HFF-Myc (cell line): ENCODE measurements around the gene MGAT5B.

Source experiments
- DNase-seq: peaks from one replicate; pipeline ENCODE4 v3.0.0-alpha.2; 2011; ENCODE audit warnings: low read depth; ENCODE audit errors: extremely low read depth
- H3K4me3 ChIP-seq: replicated peaks from 2 replicates; pipeline ENCODE4 v1.5.1; 2011; ENCODE audit warnings: low read depth, mild to moderate bottlenecking, control low read depth, low read length
- TF ChIP-seq, protein P1 (sequence below): IDR thresholded peaks from 2 replicates; pipeline ENCODE4 v1.5.1; 2012; ENCODE audit warnings: mild to moderate bottlenecking, low read depth, low read length, control low read depth; ENCODE audit errors: missing control alignments

MGAT5B gene

DNA sequence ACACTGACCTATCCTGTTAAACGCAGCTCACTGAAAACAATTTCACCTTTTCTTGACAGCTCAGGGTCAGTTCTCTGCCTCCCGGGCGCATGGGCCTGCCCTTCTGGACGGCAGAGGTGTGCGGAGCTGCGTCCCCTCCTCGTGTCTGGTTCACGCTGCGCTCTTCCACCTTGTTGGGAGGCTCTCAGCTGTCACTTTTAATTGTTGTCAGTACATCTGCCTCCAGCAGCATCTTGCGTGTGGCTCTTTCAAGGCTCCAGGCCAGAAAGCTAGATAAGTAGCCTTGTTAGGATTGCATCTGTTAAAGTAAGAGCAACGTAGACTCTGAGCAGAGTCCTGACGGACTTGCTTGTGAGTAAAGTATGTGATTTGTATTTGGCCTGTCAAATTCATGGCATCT is 59.4 kb downstream of the MGAT5B start:
- TF ChIP-seq, protein P1, sequence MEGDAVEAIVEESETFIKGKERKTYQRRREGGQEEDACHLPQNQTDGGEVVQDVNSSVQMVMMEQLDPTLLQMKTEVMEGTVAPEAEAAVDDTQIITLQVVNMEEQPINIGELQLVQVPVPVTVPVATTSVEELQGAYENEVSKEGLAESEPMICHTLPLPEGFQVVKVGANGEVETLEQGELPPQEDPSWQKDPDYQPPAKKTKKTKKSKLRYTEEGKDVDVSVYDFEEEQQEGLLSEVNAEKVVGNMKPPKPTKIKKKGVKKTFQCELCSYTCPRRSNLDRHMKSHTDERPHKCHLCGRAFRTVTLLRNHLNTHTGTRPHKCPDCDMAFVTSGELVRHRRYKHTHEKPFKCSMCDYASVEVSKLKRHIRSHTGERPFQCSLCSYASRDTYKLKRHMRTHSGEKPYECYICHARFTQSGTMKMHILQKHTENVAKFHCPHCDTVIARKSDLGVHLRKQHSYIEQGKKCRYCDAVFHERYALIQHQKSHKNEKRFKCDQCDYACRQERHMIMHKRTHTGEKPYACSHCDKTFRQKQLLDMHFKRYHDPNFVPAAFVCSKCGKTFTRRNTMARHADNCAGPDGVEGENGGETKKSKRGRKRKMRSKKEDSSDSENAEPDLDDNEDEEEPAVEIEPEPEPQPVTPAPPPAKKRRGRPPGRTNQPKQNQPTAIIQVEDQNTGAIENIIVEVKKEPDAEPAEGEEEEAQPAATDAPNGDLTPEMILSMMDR, result no peak
- no peak for DNase-seq
- no peak overlapping the region for H3K4me3 ChIP-seq

DNA sequence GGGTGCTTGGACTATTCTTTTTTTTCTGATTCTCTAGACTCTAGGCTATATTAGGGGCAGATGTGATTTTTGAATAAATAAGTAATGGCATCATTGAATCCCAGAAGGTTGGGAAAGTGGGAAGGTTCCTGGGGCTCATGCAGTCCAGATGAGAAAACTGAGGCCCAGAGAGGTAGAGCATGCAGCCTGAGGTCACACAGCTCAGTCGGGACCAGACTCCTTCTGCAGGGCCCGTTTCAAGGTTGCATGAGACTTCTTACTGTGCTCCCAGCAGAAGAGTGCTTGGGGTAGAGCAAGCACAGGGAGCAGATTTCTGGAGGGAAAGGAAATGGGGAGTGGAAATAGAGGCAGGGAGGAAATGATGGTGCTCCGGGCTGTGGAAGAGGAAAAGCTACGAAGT is 59.8 kb downstream of the MGAT5B start:
- H3K4me3 ChIP-seq, result no peak overlapping the region
- TF ChIP-seq, protein P1, result no peak
- no peak for DNase-seq

DNA sequence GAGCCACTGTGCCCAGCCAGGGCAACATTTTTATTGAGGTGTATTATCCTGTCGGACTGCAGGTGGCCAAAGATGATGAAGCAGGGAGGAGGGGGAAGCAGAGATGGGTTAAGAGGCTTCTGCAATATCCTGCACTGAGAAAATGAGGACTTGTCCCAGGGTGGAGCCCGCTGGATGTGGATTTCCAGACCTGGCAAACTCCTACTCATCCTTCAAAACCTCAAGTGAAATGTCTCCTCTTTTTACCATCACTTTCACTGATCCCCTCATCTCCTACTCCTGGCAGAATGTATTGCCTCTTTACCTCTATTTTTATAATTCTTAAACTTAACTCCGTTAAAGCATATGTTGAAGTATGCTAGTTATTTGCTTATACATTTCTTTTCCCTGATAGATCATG is 60.9 kb downstream of the MGAT5B start:
- TF ChIP-seq, protein P1, result no peak

DNA sequence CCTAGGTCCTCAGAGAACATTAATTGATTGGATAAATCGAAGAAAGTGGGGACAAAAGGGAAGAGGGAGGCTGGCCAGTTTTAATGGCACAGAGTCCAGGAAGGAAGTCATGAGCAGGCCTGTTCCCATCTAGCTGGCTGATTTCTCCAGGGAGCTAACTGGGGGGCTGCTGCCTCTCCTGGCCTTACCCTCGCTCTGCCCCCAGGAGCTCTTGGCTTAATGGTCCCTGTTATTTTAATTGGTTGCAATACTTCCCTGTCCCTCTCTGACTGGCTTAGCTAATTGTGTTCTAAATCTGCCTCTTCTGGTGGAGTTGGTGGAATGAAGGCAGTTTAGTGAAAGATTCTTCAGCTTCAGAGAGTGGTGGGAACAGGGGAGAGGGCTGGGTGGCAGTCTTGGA is 61.4 kb downstream of the MGAT5B start:
- no peak overlapping the region for H3K4me3 ChIP-seq
- no peak for DNase-seq
- TF ChIP-seq, protein P1, result no peak

More for the DNA sequence above, 60.9 kb downstream of the MGAT5B start:
- no peak overlapping the region for H3K4me3 ChIP-seq
- DNase-seq, result no peak

DNA sequence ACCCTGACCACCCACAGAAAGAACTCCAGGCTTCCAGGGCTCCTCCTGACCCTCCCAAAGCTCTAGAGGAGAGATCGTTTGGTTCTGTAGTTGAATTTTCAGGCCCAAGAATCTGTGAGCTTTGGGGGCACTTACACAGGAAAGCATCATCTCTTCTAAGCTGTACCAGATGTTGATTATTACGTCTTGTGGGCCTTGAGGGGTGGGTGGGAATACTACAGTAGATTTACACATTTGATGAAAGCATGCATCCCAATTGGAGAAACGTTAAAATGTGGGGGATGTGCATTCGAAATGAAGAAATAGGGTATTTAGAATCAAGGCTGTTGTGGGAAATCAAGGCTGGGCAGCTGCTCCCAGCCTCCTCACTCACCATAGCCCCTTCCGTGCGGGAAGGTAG is 61.9 kb downstream of the MGAT5B start:
- H3K4me3 ChIP-seq, result no peak overlapping the region
- TF ChIP-seq, protein P1, result no peak
- no peak for DNase-seq

DNA sequence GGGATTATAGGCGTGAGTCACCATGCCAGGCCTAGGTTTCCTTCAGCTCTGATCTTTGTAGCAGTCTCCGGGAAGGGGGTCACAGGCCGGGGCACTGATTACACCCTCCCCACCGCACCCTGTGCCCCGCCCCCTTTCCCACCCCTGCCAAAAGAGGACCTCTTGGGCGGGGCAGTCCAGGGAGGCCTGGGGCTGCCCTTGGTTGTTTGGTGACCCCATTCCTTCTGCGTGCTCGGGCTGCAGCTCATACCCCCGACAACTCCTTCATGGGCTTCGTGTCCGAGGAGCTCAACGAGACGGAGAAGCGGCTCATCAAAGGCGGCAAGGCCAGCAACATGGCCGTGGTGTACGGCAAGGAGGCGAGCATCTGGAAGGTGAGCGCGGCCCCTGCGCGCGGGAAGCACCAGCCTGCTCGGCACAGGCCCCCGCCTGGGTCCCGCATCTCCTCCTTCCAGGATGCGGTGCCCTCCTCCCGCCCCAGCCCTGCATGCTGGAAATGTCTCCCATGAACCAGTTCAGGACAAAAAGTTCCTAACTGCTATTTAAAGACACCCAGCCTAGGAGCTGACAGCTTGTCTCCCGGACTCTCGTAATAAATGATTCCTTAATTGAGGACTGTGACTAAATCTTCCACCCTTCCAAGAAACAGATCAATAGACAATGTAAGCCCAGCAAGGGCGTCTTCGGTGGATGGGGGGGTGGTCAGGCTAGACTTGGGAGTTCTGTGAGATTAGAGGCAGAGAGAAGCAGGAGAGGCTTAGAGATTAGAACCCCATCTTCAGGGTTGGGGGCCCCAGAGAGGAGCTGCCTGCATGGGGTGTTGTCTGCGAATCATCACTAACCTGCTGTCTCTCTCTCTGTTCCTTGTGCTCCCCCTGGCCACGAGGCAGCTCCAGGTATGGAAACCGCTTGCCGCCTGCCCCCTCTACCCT is 64.5 kb downstream of the MGAT5B start:
- no peak overlapping the region for H3K4me3 ChIP-seq
- DNase-seq, result no peak
- TF ChIP-seq, protein P1, result no peak
